NT2/D1 (cell line): Measurements from ENCODE around the gene ADARB2.

Experiments used
- DNase-seq: peaks from one replicate; pipeline ENCODE4 v3.0.0-alpha.2; 2011; ENCODE audit warnings: low read depth, low spot score
- H3K27me3 ChIP-seq: 2 replicates; pipeline ENCODE4 v1.6.0; 2011; ENCODE audit warnings: mild to moderate bottlenecking; ENCODE audit not compliant: insufficient read length, insufficient read depth
- H3K36me3 ChIP-seq: 2 replicates; pipeline ENCODE4 v1.6.1; 2011; ENCODE audit warnings: mild to moderate bottlenecking, low read length, mixed read lengths; ENCODE audit not compliant: insufficient read depth, insufficient read length
- H3K4me1 ChIP-seq: 2 replicates; pipeline ENCODE4 v1.5.1; 2011; ENCODE audit not compliant: insufficient read depth, insufficient read length
- H3K4me3 ChIP-seq: 2 replicates; pipeline ENCODE4 v1.5.1; 2011; ENCODE audit warnings: low read depth; ENCODE audit not compliant: insufficient read length
- H3K9ac ChIP-seq: 2 replicates; pipeline ENCODE4 v1.6.0; 2011; ENCODE audit warnings: low read depth; ENCODE audit not compliant: insufficient read length
- H3K9me3 ChIP-seq: 2 replicates; pipeline ENCODE4 v1.5.1; 2011; ENCODE audit warnings: mild to moderate bottlenecking, low read length; ENCODE audit not compliant: insufficient read depth
- SUZ12 ChIP-seq: IDR thresholded peaks from 2 replicates; pipeline ENCODE4 v1.6.1; 2011; ENCODE audit not compliant: insufficient read length, insufficient read depth; ENCODE audit errors: extremely low read depth
- YY1 ChIP-seq: IDR thresholded peaks from 2 replicates; pipeline ENCODE4 v1.6.1; 2011; ENCODE audit not compliant: insufficient read length, insufficient read depth
- ZNF274 ChIP-seq: IDR thresholded peaks from 2 replicates; pipeline ENCODE4 v1.6.1; 2011; ENCODE audit warnings: mild to moderate bottlenecking, low read depth, low read length

Gene ADARB2

GRCh38 chr10:1631282-1631681 lies 106.0 kb downstream of the ADARB2 start:
- Histone ChIP-seq H3K4me3 (no peak overlapping the region), H3K9ac (no peak overlapping the region), H3K9me3 (no peaks in the 10 kb centered on the region), H3K4me1 (peaks cover 2% of the 10 kb centered on the region), H3K27me3 (no peaks in the 10 kb centered on the region), H3K36me3 (no peaks in the 10 kb centered on the region)
- no peak for DNase-seq
- TF ChIP-seq ZNF274 (no peak), YY1 (no peak), SUZ12 (no peak)

- Histone ChIP-seq H3K9ac (no peak overlapping the region), H3K9me3 (no peaks in the 10 kb centered on the region), H3K4me1 (peaks cover 2% of the 10 kb centered on the region), H3K4me3 (no peak overlapping the region), H3K36me3 (no peaks in the 10 kb centered on the region), H3K27me3 (no peaks in the 10 kb centered on the region)
- TF ChIP-seq ZNF274: no peak
- no peak for DNase-seq
Measured at GRCh38 chr10:1630304-1630703, 107.0 kb downstream of the ADARB2 start.

GRCh38 chr10:1629326-1630198 lies 107.8 kb downstream of the ADARB2 start:
- Histone ChIP-seq H3K9me3 (no peaks in the 10 kb centered on the region), H3K4me3 (no peak overlapping the region), H3K4me1 (peaks cover 2% of the 10 kb centered on the region), H3K9ac (no peak overlapping the region), H3K36me3 (no peaks in the 10 kb centered on the region), H3K27me3 (no peaks in the 10 kb centered on the region)
- no peak for DNase-seq
- no peak for TF ChIP-seq YY1
- TF ChIP-seq ZNF274: no peak
- TF ChIP-seq SUZ12: no peak

GRCh38 chr10:1628757-1629156 lies 108.6 kb downstream of the ADARB2 start:
- H3K27me3 ChIP-seq: no peaks in the 10 kb centered on the region
- TF ChIP-seq SUZ12: no peak
- TF ChIP-seq YY1: no peak
- no peaks in the 10 kb centered on the region for H3K36me3 ChIP-seq
- H3K4me1 ChIP-seq: peaks cover 2% of the 10 kb centered on the region
- no peaks in the 10 kb centered on the region for H3K9me3 ChIP-seq
- DNase-seq: no peak
- no peak overlapping the region for H3K4me3 ChIP-seq
- H3K9ac ChIP-seq: no peak overlapping the region

- Histone ChIP-seq H3K36me3 (no peaks in the 10 kb centered on the region), H3K9me3 (no peaks in the 10 kb centered on the region), H3K4me1 (peaks cover 2% of the 10 kb centered on the region), H3K4me3 (no peak overlapping the region), H3K27me3 (no peaks in the 10 kb centered on the region), H3K9ac (no peak overlapping the region)
- no peak for DNase-seq
- no peak for TF ChIP-seq YY1
- TF ChIP-seq SUZ12: no peak
- TF ChIP-seq ZNF274: no peak
Measured at GRCh38 chr10:1627945-1628344, 109.4 kb downstream of the ADARB2 start.

GRCh38 chr10:1626835-1627234 lies 110.5 kb downstream of the ADARB2 start:
- Histone ChIP-seq H3K36me3 (no peaks in the 10 kb centered on the region), H3K9ac (no peak overlapping the region), H3K4me1 (peaks cover 2% of the 10 kb centered on the region), H3K4me3 (no peak overlapping the region), H3K9me3 (no peaks in the 10 kb centered on the region), H3K27me3 (no peaks in the 10 kb centered on the region)
- no peak for DNase-seq
- TF ChIP-seq SUZ12 (no peak), YY1 (no peak), ZNF274 (no peak)

GRCh38 chr10:1626410-1626809 lies 110.9 kb downstream of the ADARB2 start:
- no peak for TF ChIP-seq ZNF274
- no peak for TF ChIP-seq SUZ12
- no peak for TF ChIP-seq YY1
- Histone ChIP-seq H3K27me3 (no peaks in the 10 kb centered on the region), H3K9me3 (no peaks in the 10 kb centered on the region), H3K4me3 (no peak overlapping the region), H3K36me3 (no peaks in the 10 kb centered on the region), H3K4me1 (peaks cover 2% of the 10 kb centered on the region), H3K9ac (no peak overlapping the region)
- DNase-seq: no peak

GRCh38 chr10:1625731-1626130 lies 111.6 kb downstream of the ADARB2 start:
- TF ChIP-seq SUZ12 (no peak), ZNF274 (no peak), YY1 (no peak)
- no peak for DNase-seq

More at GRCh38 chr10:1625731-1626130, 111.6 kb downstream of the ADARB2 start:
- H3K36me3 ChIP-seq: no peaks in the 10 kb centered on the region
- no peaks in the 10 kb centered on the region for H3K27me3 ChIP-seq
- H3K9me3 ChIP-seq: no peaks in the 10 kb centered on the region
- no peak overlapping the region for H3K4me3 ChIP-seq
- H3K9ac ChIP-seq: no peak overlapping the region
- H3K4me1 ChIP-seq: peaks cover 2% of the 10 kb centered on the region
